Spleen (tissue), 11 donors: Measurements from ENCODE around the gene GPR149. TPM values are rescaled to one million over a fixed set of nuclear protein-coding genes. Genes with fewer than 3 reads are reported as not detected.
"Not testable (repeated sequence)": the region's sequence is repeated elsewhere in the genome, so short reads cannot be mapped to it uniquely, and the experiment has no call there.

ENCODE experiments used
- DNase-seq: peaks from one replicate; pipeline ENCODE4 v3.0.0-alpha.2; 2020
- H3K27ac ChIP-seq, 8 donors: fragments of 200-600 bp; sonication (generic) in 7 of 8; 1 replicate in 4 of 8; 2 replicates in 4 of 8; pipeline versions ENCODE4 v1.5.0 to v1.8.0; 2016 to 2021; ENCODE audit warnings: inconsistent platforms in 4 of 8, mild to moderate bottlenecking in 4 of 8, moderate library complexity in 1 of 8
- H3K27me3 ChIP-seq, 7 donors: fragments of 200-600 bp; sonication (generic) in 6 of 7; replicated peaks in 1 of 7; 1 replicate in 4 of 7; 2 replicates in 3 of 7; pipeline versions ENCODE4 v1.5.0 to v1.8.0; 2016 to 2021; ENCODE audit warnings: inconsistent platforms in 3 of 7, mild to moderate bottlenecking in 1 of 7
- H3K36me3 ChIP-seq, 6 donors: fragments of 200-600 bp; sonication (generic) in 5 of 6; 1 replicate in 4 of 6; 2 replicates in 2 of 6; pipeline versions ENCODE4 v1.5.0 to v1.8.0; 2016 to 2021; ENCODE audit warnings: inconsistent platforms in 2 of 6
- H3K4me1 ChIP-seq, 6 donors: fragments of 200-600 bp; sonication (generic) in 5 of 6; 1 replicate in 3 of 6; 2 replicates in 3 of 6; pipeline versions ENCODE4 v1.5.0 to v1.8.0; 2016 to 2021; ENCODE audit warnings: inconsistent platforms in 3 of 6
- H3K4me3 ChIP-seq, 8 donors: fragments of 200-600 bp; sonication (generic) in 7 of 8; 1 replicate in 4 of 8; 2 replicates in 4 of 8; pipeline versions ENCODE4 v1.5.0 to v1.8.0; 2016 to 2021; ENCODE audit warnings: inconsistent platforms in 4 of 8, mild to moderate bottlenecking in 4 of 8, moderate library complexity in 2 of 8
- H3K9me3 ChIP-seq, 8 donors: fragments of 200-600 bp; sonication (generic) in 7 of 8; 1 replicate in 4 of 8; 2 replicates in 4 of 8; pipeline versions ENCODE4 v1.5.0 to v1.8.0; 2016 to 2021; ENCODE audit warnings: inconsistent platforms in 4 of 8
- CTCF ChIP-seq, 11 experiments: fragments of 200-600 bp in 7 of 11; fragments of 450-650 bp in 4 of 11; sonication (generic) in 4 of 11; IDR thresholded peaks in 8 of 11; conservative IDR thresholded peaks in 3 of 11; 1 replicate in 7 of 11; 2 replicates in 4 of 11; pipeline versions ENCODE4 v1.4.0 to v1.8.0; 2016 to 2021; ENCODE audit warnings: antibody characterized with exemption in 11 of 11, inconsistent platforms in 4 of 11, mild to moderate bottlenecking in 1 of 11
- POLR2A ChIP-seq, 3 donors: fragments of 450-650 bp; IDR thresholded peaks; one replicate each; pipeline ENCODE4 v1.5.1; 2017; ENCODE audit warnings: antibody characterized with exemption in 3 of 3, mild to moderate bottlenecking in 1 of 3
- POLR2AphosphoS5 ChIP-seq, 3 donors: sonication (generic); formaldehyde crosslinking; IDR thresholded peaks; one replicate each; pipeline ENCODE4 v1.5.1; 2017; ENCODE audit warnings: antibody characterized with exemption in 3 of 3
- WGBS, 5 donors: extraction: QIAGEN DNeasy Blood & Tissue Kit in 3 of 5; methylation state at CpG; one replicate each; pipeline versions ENCODE4 v1.1.5 to v1.1.7; 2013 to 2018; 5-methylcytosine and 5-hydroxymethylcytosine counted together
- intact Hi-C: fragments of 100-400 bp; cut with DNase I; formaldehyde crosslinking; loops from one replicate; pipeline ENCODE4 v1.15.0; 2023; ENCODE audit warnings: low total_unique reads
- polyA plus RNA-seq, 3 donors: library from polyadenylated mRNA; stranded (reverse); fragments of 200-250 nt; gene quantifications; one replicate each; pipeline ENCODE4 v1.2.1, GENCODE V29; 2013
- total RNA-seq, 7 donors: library from RNA; depleted of rRNA in 3 of 7; stranded (reverse); fragments of >200 nt in 3 of 7; fragmentation: NEBNext Ultra II Directional in 4 of 7; extraction: Animal tissue kit (Norgen Biotek cat#: 25700) in 4 of 7; gene quantifications; one replicate each; pipeline versions ENCODE4 v1.1.0 to v1.2.1, GENCODE V29; 2016 to 2021
- donor health status: healthy with polysubstance abuse.
- donor health status: DM: no; HTN: no; CAD: no; lungs with moderate emphysema.
- donor health status: DM: no; HTN: no; CAD: no.
- donor health status: Bipolar disorder and iron deficiency.
- donor health status: healthy.
- donor health status: DM: no; HTN: no; CAD: no.
- donor health status: DM: yes; HTN: yes; CAD: no.

The GPR149 gene
- total and polyA plus RNA-seq, 10 donors: not detected

- TF ChIP-seq POLR2A (IDR thresholded peaks at IDR 0.05) (no peak), CTCF (IDR thresholded peaks at IDR 0.05 in 8 of 11, conservative IDR thresholded peaks at IDR 0.05 in 3 of 11) (no peak), POLR2AphosphoS5 (IDR thresholded peaks at IDR 0.05) (no peak)
- DNase-seq: no peak
- Histone ChIP-seq H3K27ac (no peak overlapping the region), H3K36me3 (no peaks in the 10 kb centered on the region), H3K9me3 (no peaks in the 10 kb centered on the region), H3K4me1 (no peaks in the 10 kb centered on the region), H3K27me3 (no peaks in the 10 kb centered on the region), H3K4me3 (no peak overlapping the region)
- intact Hi-C loops: no loop called here
Measured at GRCh38 chr3:154464440-154465190, 34.6 kb upstream of the GPR149 start.

DNA sequence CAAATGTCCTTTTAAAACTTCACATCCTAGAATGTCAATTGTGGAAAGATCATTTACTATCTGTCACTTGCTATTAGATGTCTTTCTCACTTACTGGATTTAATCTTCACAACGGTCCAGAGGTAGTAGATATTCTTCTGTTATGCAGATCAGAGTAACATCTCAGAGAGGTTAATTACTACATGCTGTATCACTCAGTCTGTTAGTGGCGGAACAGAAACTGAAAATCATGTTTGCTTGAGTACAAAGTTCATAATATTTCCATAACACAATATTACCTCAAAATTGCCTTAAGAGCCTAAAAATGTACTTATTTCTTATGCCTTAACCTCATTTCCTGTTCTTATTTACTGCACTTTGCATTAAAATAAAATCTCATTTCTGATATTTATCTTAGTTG is 28.6 kb upstream of the GPR149 start:
- no peaks in the 10 kb centered on the region for H3K36me3 ChIP-seq
- TF ChIP-seq CTCF (IDR thresholded peaks at IDR 0.05 in 8 of 11, conservative IDR thresholded peaks at IDR 0.05 in 3 of 11): no peak
- TF ChIP-seq POLR2AphosphoS5 (IDR thresholded peaks at IDR 0.05): no peak
- TF ChIP-seq POLR2A (IDR thresholded peaks at IDR 0.05): no peak
- DNase-seq: no peak
- H3K4me1 ChIP-seq: no peaks in the 10 kb centered on the region
- H3K9me3 ChIP-seq: peaks cover 0 to 4% (median 0%) of the 10 kb centered on the region in 8 donors
- WGBS, 5 donors: 66 to 86% (median 77%) methylated on average over 2 of the region's 2 CpGs
- H3K27ac ChIP-seq: no peak overlapping the region
- H3K27me3 ChIP-seq: no peaks in the 10 kb centered on the region
- intact Hi-C loops: no loop called here
- H3K4me3 ChIP-seq: no peak overlapping the region

DNA sequence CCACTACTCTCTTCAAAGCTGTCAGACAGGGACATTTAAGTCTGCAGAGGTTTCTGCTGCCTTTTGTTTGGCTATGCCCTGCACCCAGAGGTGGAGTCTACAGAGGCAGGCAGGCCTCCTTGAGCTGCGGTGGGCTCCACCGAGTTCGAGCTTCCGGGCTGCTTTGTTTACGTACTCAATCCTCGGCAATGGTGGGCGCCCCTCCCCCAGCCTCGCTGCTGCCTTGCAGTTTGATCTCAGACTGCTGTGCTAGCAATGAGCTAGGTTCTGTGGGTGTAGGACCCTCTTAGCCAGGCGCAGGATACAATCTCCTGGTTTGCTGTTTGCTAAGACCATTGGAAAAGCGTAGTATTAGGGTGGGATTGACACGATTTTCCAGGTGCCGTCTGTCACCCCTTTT is 9.1 kb upstream of the GPR149 start:
- H3K27me3 ChIP-seq, H3K4me1 ChIP-seq, H3K27ac ChIP-seq, H3K36me3 ChIP-seq, H3K4me3 ChIP-seq, H3K9me3 ChIP-seq, DNase-seq, intact Hi-C loops: not testable (repeated sequence)
- 79 to 94% (median 85%) methylated on average over 12 of the region's 12 CpGs for WGBS, 5 donors

DNA sequence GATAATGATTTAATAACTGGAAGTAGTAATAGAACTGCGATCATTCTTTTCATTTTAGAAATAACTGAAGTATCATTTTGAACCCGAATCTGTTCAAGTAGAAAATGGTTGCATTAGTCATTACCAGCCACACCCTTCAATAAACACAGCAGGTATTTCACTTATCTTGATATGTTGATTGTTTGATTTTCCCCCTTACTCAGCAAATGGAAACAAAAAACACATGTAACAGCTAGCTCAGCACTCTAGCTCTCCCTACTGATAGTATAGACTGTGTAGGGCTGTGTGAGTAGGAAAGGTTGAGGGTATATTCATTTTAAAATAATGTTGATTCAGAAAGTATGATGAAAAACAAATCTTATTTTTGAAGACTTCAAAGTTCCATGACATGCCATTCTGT is 1.1 kb upstream of the GPR149 start:
- peaks cover 0 to 33% (median 26%) of the 10 kb centered on the region in 7 donors for H3K27me3 ChIP-seq
- no peaks in the 10 kb centered on the region for H3K36me3 ChIP-seq
- TF ChIP-seq CTCF (IDR thresholded peaks at IDR 0.05 in 8 of 11, conservative IDR thresholded peaks at IDR 0.05 in 3 of 11) (no peak), POLR2A (IDR thresholded peaks at IDR 0.05) (no peak), POLR2AphosphoS5 (IDR thresholded peaks at IDR 0.05) (no peak)
- 78 to 99% (median 84%) methylated on average over 2 of the region's 2 CpGs for WGBS, 5 donors
- H3K4me1 ChIP-seq: peaks cover 0 to 3% (median 0%) of the 10 kb centered on the region in 6 donors
- H3K27ac ChIP-seq: no peak overlapping the region
- no peaks in the 10 kb centered on the region for H3K9me3 ChIP-seq
- DNase-seq: no peak
- intact Hi-C loops: no loop called here
- no peak overlapping the region for H3K4me3 ChIP-seq
